ENCODE data around the gene SPI1. TPM values are rescaled to one million over a fixed set of nuclear protein-coding genes. Genes with fewer than 3 reads are reported as not detected.

Gene SPI1
- total RNA-seq, 2 donors from 2014 or later = 7.5 to 23.1 TPM

DNA sequence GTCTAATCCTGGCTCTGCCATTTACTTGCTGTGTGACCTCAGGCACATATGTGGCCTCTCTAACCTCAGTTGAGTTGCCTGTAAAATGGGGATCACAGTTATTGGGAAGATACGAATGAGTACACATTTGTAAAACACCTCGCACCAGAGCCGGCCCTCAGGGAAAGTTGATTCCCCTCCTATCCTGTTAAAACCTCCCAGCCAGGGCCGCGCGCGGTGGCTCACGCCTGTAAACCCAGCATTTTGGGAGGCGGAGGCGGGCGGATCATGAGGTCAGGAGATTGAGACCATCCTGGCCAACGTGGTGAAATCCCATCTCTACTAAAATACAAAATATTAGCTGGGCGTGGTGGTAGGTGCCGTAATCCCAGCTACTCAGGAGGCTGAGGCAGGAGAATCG is 18.0 kb downstream of the SPI1 start:
- no peaks in the 10 kb centered on the region for H3K27me3 ChIP-seq
- H3K27ac ChIP-seq = peak overlapping the region in 1 of 2 donors; percentile 48
- no peak overlapping the region for H3K4me3 ChIP-seq
- no peak for DNase-seq (ENCODE audit: low spot score)
- peaks cover 0 to 8% of the 10 kb centered on the region in 2 donors for H3K4me1 ChIP-seq
- H3K36me3 ChIP-seq = no peaks in the 10 kb centered on the region
- H3K9me3 ChIP-seq = no peaks in the 10 kb centered on the region
- TF ChIP-seq, protein P1, sequence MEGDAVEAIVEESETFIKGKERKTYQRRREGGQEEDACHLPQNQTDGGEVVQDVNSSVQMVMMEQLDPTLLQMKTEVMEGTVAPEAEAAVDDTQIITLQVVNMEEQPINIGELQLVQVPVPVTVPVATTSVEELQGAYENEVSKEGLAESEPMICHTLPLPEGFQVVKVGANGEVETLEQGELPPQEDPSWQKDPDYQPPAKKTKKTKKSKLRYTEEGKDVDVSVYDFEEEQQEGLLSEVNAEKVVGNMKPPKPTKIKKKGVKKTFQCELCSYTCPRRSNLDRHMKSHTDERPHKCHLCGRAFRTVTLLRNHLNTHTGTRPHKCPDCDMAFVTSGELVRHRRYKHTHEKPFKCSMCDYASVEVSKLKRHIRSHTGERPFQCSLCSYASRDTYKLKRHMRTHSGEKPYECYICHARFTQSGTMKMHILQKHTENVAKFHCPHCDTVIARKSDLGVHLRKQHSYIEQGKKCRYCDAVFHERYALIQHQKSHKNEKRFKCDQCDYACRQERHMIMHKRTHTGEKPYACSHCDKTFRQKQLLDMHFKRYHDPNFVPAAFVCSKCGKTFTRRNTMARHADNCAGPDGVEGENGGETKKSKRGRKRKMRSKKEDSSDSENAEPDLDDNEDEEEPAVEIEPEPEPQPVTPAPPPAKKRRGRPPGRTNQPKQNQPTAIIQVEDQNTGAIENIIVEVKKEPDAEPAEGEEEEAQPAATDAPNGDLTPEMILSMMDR (IDR thresholded peaks at IDR 0.05) = no peak

DNA sequence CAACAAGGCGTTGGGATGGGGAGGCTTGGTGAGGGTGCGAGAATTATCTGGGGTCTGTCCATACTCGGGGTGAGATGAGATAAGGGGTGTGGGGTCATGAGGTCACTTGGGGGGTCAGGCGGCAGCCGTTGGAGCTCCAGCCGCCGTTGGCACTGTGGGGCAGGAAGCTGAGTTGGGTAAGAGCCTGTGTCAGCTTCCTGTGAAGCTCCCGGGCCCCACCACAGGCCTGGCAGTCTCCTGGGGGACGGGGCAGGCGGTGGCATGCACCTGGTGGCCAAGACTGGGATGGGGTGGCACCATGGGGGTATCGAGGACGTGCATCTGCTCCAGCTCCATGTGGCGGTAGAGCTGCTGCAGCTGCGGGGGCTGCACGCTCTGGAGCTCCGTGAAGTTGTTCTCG is 18.8 kb downstream of the SPI1 start:
- no peak for DNase-seq (ENCODE audit: low spot score)

DNA sequence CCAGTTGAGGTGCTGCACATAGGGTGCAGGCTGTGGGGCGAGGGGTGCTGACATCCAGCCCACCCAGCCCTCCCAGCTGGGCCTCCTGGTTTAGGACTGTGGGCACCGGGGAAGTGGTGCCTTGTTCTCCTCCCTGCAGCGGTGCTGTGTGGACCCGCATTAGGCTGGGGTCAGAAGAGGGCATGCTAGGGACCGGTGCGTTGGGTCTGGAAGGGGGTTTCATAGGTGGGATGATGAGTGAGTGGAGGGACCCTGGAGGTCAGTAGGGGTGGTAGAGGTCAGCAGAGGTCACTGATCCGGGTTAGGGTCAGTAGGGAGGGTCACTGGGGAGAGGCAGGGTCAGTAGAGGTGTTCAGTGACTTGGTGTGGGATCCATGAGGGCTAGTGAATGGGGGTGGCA is 19.2 kb downstream of the SPI1 start:
- H3K36me3 ChIP-seq = no peaks in the 10 kb centered on the region
- H3K27me3 ChIP-seq = no peaks in the 10 kb centered on the region
- H3K4me1 ChIP-seq = peaks cover 0 to 16% of the 10 kb centered on the region in 2 donors
- no peaks in the 10 kb centered on the region for H3K9me3 ChIP-seq
- H3K27ac ChIP-seq = no peak overlapping the region
- DNase-seq (ENCODE audit: low spot score) = no peak
- H3K4me3 ChIP-seq = no peak overlapping the region
- TF ChIP-seq, protein P1 (IDR thresholded peaks at IDR 0.05) = no peak

More for the DNA sequence above, 18.8 kb downstream of the SPI1 start:
- Histone ChIP-seq H3K4me3 (no peak overlapping the region), H3K4me1 (peaks cover 0 to 14% of the 10 kb centered on the region in 2 donors), H3K27ac (no peak overlapping the region), H3K36me3 (no peaks in the 10 kb centered on the region), H3K27me3 (no peaks in the 10 kb centered on the region), H3K9me3 (no peaks in the 10 kb centered on the region)
- TF ChIP-seq, protein P1 (IDR thresholded peaks at IDR 0.05) = no peak

DNA sequence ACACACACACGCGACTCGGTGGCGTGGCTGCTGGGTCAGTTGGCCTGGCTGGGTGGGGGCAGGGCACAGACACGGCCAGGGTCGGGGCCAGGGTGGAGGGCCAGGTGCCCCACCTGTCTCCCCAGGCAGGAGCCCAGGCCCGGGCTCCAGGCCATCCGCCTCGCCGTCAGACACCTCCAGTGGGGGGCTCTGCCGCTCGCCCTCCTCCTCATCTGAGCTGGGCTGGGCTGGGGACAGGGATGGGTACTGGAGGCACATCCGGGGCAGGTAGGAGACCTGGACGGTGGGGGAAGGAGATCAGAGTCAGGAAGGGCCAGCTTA is 19.7 kb downstream of the SPI1 start:
- no peaks in the 10 kb centered on the region for H3K27me3 ChIP-seq
- no peak overlapping the region for H3K4me3 ChIP-seq
- TF ChIP-seq, protein P1 (IDR thresholded peaks at IDR 0.05) = no peak
- H3K36me3 ChIP-seq = no peaks in the 10 kb centered on the region
- no peak for DNase-seq (ENCODE audit: low spot score)
- H3K4me1 ChIP-seq = peaks cover 0 to 16% of the 10 kb centered on the region in 2 donors
- H3K27ac ChIP-seq = no peak overlapping the region
- no peaks in the 10 kb centered on the region for H3K9me3 ChIP-seq

DNA sequence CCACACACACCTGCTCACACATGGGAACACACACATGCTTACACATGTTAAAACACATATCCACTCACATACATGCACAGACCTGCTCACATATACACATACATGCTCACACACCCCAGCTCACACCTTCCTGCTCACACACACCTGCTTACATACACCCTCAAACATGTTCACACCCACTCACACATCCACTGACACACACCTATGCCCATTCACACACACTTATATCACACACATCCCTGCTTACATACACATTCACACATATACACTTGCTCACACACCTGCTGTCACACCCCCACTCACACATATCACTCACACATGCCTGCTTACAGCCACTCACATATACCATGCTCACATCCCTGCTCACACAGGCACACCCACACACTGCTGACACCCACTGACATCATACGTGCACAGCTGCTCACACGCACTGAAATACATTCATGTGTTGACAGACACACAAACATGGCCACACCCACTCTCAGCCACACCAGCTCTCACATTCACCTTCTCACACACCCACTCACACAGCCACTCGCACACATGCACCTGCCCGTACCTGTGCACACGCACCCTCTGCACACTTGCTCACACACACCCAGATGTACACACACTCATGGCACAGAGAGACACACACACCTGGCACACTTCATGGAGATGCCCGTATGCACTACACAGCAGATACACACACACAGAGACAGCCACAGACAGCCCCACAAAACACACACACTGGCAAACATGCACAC is 20.2 kb downstream of the SPI1 start:
- Histone ChIP-seq H3K4me1 (peaks cover 0 to 16% of the 10 kb centered on the region in 2 donors), H3K36me3 (no peaks in the 10 kb centered on the region), H3K27ac (no peak overlapping the region), H3K9me3 (no peaks in the 10 kb centered on the region), H3K4me3 (no peak overlapping the region), H3K27me3 (no peaks in the 10 kb centered on the region)
- DNase-seq (ENCODE audit: low spot score) = no peak
- TF ChIP-seq, protein P1 (IDR thresholded peaks at IDR 0.05) = no peak

DNA sequence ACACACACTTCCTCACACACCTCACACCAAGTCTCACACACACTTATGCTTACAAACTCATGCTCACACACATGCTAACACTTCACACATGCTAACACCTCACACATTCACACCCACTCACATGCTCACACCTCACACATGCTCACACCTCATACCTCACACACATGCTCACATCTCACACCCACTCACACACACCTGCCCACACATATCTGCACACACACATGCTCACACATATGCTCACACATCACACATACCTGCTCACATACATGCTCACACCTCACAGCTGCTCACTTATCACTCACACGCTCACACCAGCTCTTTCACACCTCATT is 21.4 kb downstream of the SPI1 start:
- TF ChIP-seq, protein P1 (IDR thresholded peaks at IDR 0.05) = no peak
- no peaks in the 10 kb centered on the region for H3K9me3 ChIP-seq
- no peak for DNase-seq (ENCODE audit: low spot score)
- no peaks in the 10 kb centered on the region for H3K36me3 ChIP-seq
- H3K27ac ChIP-seq = no peak overlapping the region
- no peak overlapping the region for H3K4me3 ChIP-seq
- no peaks in the 10 kb centered on the region for H3K27me3 ChIP-seq
- H3K4me1 ChIP-seq = peaks cover 0 to 16% of the 10 kb centered on the region in 2 donors
